PFSK-1 (cell line): Measurements from ENCODE around the gene KIF13A.

Experiments used
- FOXP2 ChIP-seq: optimal IDR thresholded peaks from 2 replicates; pipeline ENCODE3; 2011; ENCODE audit warnings: borderline replicate concordance, control low read depth, inconsistent platforms; ENCODE audit not compliant: insufficient read depth; ENCODE audit errors: extremely low read length, extremely low read depth
- POLR2AphosphoS5 ChIP-seq: IDR thresholded peaks from 2 replicates; pipeline ENCODE4 v1.6.1; 2012; ENCODE audit warnings: low read depth, mild to moderate bottlenecking, control low read depth, low read length, moderate library complexity
- SIN3A ChIP-seq: IDR thresholded peaks from 2 replicates; pipeline ENCODE4 v1.6.1; 2012; ENCODE audit warnings: mild to moderate bottlenecking, low read length, moderate library complexity, borderline replicate concordance; ENCODE audit not compliant: insufficient read depth
- TAF1 ChIP-seq: IDR thresholded peaks from 2 replicates; pipeline ENCODE4 v1.6.1; 2012; ENCODE audit warnings: low read length, control low read depth, borderline replicate concordance; ENCODE audit not compliant: insufficient read depth
- TF ChIP-seq, protein P1 (sequence below), 2 experiments: IDR thresholded peaks; 2 replicates each; pipeline versions ENCODE4 v1.6.1 to v1.8.0; 2011 to 2012; ENCODE audit warnings: low read depth in 2 of 2, low read length in 2 of 2, control low read depth in 1 of 2, inconsistent platforms in 1 of 2, mild to moderate bottlenecking in 1 of 2, moderate library complexity in 1 of 2; ENCODE audit not compliant: insufficient read depth in 1 of 2

KIF13A gene

GRCh38 chr6:17984812-17985670 lies 2.4 kb downstream of the KIF13A start:
- TF ChIP-seq FOXP2 (no peak), TAF1 (no peak), SIN3A (no peak), POLR2AphosphoS5 (no peak)
- TF ChIP-seq, protein P1, sequence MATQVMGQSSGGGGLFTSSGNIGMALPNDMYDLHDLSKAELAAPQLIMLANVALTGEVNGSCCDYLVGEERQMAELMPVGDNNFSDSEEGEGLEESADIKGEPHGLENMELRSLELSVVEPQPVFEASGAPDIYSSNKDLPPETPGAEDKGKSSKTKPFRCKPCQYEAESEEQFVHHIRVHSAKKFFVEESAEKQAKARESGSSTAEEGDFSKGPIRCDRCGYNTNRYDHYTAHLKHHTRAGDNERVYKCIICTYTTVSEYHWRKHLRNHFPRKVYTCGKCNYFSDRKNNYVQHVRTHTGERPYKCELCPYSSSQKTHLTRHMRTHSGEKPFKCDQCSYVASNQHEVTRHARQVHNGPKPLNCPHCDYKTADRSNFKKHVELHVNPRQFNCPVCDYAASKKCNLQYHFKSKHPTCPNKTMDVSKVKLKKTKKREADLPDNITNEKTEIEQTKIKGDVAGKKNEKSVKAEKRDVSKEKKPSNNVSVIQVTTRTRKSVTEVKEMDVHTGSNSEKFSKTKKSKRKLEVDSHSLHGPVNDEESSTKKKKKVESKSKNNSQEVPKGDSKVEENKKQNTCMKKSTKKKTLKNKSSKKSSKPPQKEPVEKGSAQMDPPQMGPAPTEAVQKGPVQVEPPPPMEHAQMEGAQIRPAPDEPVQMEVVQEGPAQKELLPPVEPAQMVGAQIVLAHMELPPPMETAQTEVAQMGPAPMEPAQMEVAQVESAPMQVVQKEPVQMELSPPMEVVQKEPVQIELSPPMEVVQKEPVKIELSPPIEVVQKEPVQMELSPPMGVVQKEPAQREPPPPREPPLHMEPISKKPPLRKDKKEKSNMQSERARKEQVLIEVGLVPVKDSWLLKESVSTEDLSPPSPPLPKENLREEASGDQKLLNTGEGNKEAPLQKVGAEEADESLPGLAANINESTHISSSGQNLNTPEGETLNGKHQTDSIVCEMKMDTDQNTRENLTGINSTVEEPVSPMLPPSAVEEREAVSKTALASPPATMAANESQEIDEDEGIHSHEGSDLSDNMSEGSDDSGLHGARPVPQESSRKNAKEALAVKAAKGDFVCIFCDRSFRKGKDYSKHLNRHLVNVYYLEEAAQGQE (IDR thresholded peaks at IDR 0.05; ENCODE audit: insufficient read depth in 1 of 2, low read depth in 2 of 2, low read length in 2 of 2): no peak

DNA sequence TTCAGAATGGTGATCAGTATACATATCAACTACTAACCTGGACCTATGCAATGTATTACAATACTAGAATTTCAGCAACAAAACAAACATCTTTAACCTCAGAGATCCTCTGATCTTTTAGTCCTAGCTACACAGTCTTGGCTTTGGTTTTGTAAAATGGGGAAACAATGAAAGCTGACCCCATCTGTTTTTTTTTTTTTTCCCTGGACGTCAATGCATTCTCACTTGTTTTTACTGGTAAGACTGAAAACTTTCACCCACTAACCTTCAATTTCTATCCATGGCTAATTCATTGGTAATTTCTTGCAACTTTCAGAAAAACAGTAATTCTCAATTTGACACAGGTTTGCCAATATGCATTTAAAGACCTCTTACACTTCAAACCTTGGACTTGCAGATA lies 3.0 kb downstream of the KIF13A start:
- TF ChIP-seq, protein P1 (IDR thresholded peaks at IDR 0.05; ENCODE audit: insufficient read depth in 1 of 2, low read depth in 2 of 2, low read length in 2 of 2): no peak
- TF ChIP-seq TAF1: no peak
- no peak for TF ChIP-seq SIN3A
- TF ChIP-seq FOXP2: no peak
- no peak for TF ChIP-seq POLR2AphosphoS5

DNA sequence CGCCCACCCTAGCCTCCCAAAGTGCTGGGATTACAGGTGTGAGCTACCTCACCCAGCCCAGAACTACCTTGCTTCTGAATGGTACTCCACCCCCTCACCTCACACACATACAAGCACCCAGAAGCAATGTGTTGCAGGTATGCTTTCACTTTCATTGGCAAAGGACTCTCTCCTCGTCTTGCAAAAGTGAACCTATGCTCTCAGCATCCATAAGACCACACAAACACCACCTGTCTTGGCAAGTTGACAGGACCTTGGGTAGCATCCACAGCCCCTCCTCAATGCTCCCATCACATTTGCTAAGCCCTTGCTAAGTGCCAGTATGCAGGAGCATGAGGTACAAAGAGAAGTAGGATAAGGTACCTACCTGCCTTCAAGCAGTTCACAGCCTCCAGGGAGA lies 3.7 kb downstream of the KIF13A start:
- TF ChIP-seq, protein P1 (IDR thresholded peaks at IDR 0.05; ENCODE audit: insufficient read depth in 1 of 2, low read depth in 2 of 2, low read length in 2 of 2): no peak
- TF ChIP-seq FOXP2: no peak
- TF ChIP-seq TAF1: no peak
- TF ChIP-seq SIN3A: no peak
- TF ChIP-seq POLR2AphosphoS5: no peak

- TF ChIP-seq FOXP2 (no peak), TAF1 (no peak), SIN3A (no peak)
- TF ChIP-seq, protein P1 (IDR thresholded peaks at IDR 0.05; ENCODE audit: insufficient read depth in 1 of 2, low read depth in 2 of 2, low read length in 2 of 2): no peak
These were observed 7.1 kb downstream of the KIF13A start for GRCh38 chr6:17980329-17980728.
